WTC11 (cell line): Measurements from ENCODE around the gene MAPK12. TPM values are rescaled to one million over a fixed set of nuclear protein-coding genes. Genes with fewer than 3 reads are reported as not detected.

Experiments
- ATAC-seq: fragments of 200-7000 bp; cut with Tn5 transposase; 2 replicates; pipeline ENCODE4 v1.10.0; 2021; ENCODE audit warnings: mild to moderate bottlenecking, moderate library complexity
- CTCF ChIA-PET: fragments of 300-600 bp; sonication (Branson Sonifier 250); formaldehyde crosslinking; loops from one replicate; lab custom pipeline; 2021; ENCODE audit warnings: antibody characterized with exemption; lab: Charles Lee
- POLR2A ChIA-PET: fragments of 350-600 bp; sonication (Branson Sonifier 250); formaldehyde crosslinking; loops from one replicate; lab custom pipeline; 2021; ENCODE audit warnings: antibody characterized with exemption; lab: Charles Lee
- DNase-seq: peaks from one replicate; pipeline ENCODE4 v3.0.0; 2021; ENCODE audit warnings: low spot score
- H3K27ac Mint-ChIP-seq: 2 replicates; pipeline ENCODE4 v1.8.0; 2021; ENCODE audit warnings: mixed read lengths
- H3K27me3 Mint-ChIP-seq: 2 replicates; pipeline ENCODE4 v1.8.0; 2021; ENCODE audit warnings: low read depth, mild to moderate bottlenecking, moderate library complexity, mixed read lengths
- H3K36me3 Mint-ChIP-seq: 2 replicates; pipeline ENCODE4 v1.8.0; 2021; ENCODE audit warnings: mixed read lengths
- H3K4me1 Mint-ChIP-seq: 2 replicates; pipeline ENCODE4 v1.8.0; 2022; ENCODE audit warnings: mixed read lengths
- H3K4me3 Mint-ChIP-seq: 2 replicates; pipeline ENCODE4 v1.8.0; 2021; ENCODE audit warnings: mild to moderate bottlenecking, moderate library complexity, mixed read lengths
- H3K9me3 Mint-ChIP-seq: 2 replicates; pipeline ENCODE4 v1.8.0; 2021; ENCODE audit warnings: mixed read lengths
- AR ChIP-seq: fragments of 250-450 bp; sonication (Bioruptor Pico); IDR thresholded peaks from 2 replicates; pipeline ENCODE4 v1.9.0; 2021; ENCODE audit warnings: mild to moderate bottlenecking
- ATF2 ChIP-seq: sonication (generic); formaldehyde crosslinking; IDR thresholded peaks from 2 replicates; pipeline ENCODE4 v1.8.1; 2022; ENCODE audit warnings: low read depth, missing genetic modification reagents, borderline replicate concordance
- CTCF ChIP-seq: fragments of 200-600 bp; IDR thresholded peaks from 2 replicates; pipeline ENCODE4 v1.8.0; 2022; ENCODE audit warnings: antibody characterized with exemption
- E2F1 ChIP-seq: sonication (generic); formaldehyde crosslinking; IDR thresholded peaks from 2 replicates; pipeline ENCODE4 v1.8.0; 2022; ENCODE audit warnings: mild to moderate bottlenecking, missing genetic modification reagents
- ELF4 ChIP-seq: sonication (generic); formaldehyde crosslinking; IDR thresholded peaks from 2 replicates; pipeline ENCODE4 v1.8.1; 2022; ENCODE audit warnings: low read depth, mild to moderate bottlenecking, moderate library complexity, missing genetic modification reagents
- ESRRA ChIP-seq: sonication (generic); formaldehyde crosslinking; IDR thresholded peaks from 2 replicates; pipeline ENCODE4 v1.8.1; 2022; ENCODE audit warnings: mild to moderate bottlenecking, missing genetic modification reagents, borderline replicate concordance
- FOXK1 ChIP-seq: sonication (generic); formaldehyde crosslinking; IDR thresholded peaks from 2 replicates; pipeline ENCODE4 v1.8.0; 2022; ENCODE audit warnings: mild to moderate bottlenecking, moderate library complexity, missing genetic modification reagents
- GTF2I ChIP-seq: fragments of 250-450 bp; sonication (Bioruptor Pico); conservative IDR thresholded peaks from 2 replicates; pipeline ENCODE4 v1.4.0; 2021; ENCODE audit warnings: mild to moderate bottlenecking
- IRF1 ChIP-seq: sonication (generic); formaldehyde crosslinking; IDR thresholded peaks from 2 replicates; pipeline ENCODE4 v1.8.0; 2023; ENCODE audit warnings: missing genetic modification reagents
- MLX ChIP-seq: sonication (generic); formaldehyde crosslinking; IDR thresholded peaks from 2 replicates; pipeline ENCODE4 v1.8.1; 2023; ENCODE audit warnings: mild to moderate bottlenecking, missing genetic modification reagents, moderate library complexity
- NFYB ChIP-seq: sonication (generic); formaldehyde crosslinking; conservative IDR thresholded peaks from 2 replicates; pipeline ENCODE4 v1.8.0; 2022; ENCODE audit warnings: low read depth, missing genetic modification reagents
- SOX15 ChIP-seq: fragments of 250-450 bp; sonication (Bioruptor Pico); IDR thresholded peaks from 2 replicates; pipeline ENCODE4 v1.9.0; 2021; ENCODE audit warnings: mild to moderate bottlenecking
- SP1 ChIP-seq: sonication (generic); formaldehyde crosslinking; conservative IDR thresholded peaks from 2 replicates; pipeline ENCODE4 v1.8.1; 2022; ENCODE audit warnings: missing genetic modification reagents
- TP53 ChIP-seq: sonication (generic); formaldehyde crosslinking; IDR thresholded peaks from 2 replicates; pipeline ENCODE4 v1.8.1; 2023; ENCODE audit warnings: mild to moderate bottlenecking, missing genetic modification reagents
- USF2 ChIP-seq: sonication (generic); formaldehyde crosslinking; IDR thresholded peaks from 2 replicates; pipeline ENCODE4 v1.8.1; 2023; ENCODE audit warnings: mild to moderate bottlenecking, missing genetic modification reagents, moderate library complexity
- ZBTB21 ChIP-seq: sonication (generic); formaldehyde crosslinking; IDR thresholded peaks from 2 replicates; pipeline ENCODE4 v1.8.1; 2023; ENCODE audit warnings: mild to moderate bottlenecking, missing genetic modification reagents, borderline replicate concordance
- ZBTB43 ChIP-seq: sonication (generic); formaldehyde crosslinking; IDR thresholded peaks from 2 replicates; pipeline ENCODE4 v1.8.1; 2023; ENCODE audit warnings: mild to moderate bottlenecking, missing genetic modification reagents
- ZMAT4 ChIP-seq: fragments of 250-450 bp; sonication (Bioruptor Pico); IDR thresholded peaks from 2 replicates; pipeline ENCODE4 v1.9.0; 2021; ENCODE audit warnings: mild to moderate bottlenecking
- ZNF317 ChIP-seq: sonication (generic); formaldehyde crosslinking; IDR thresholded peaks from 2 replicates; pipeline ENCODE4 v1.8.1; 2023; ENCODE audit warnings: low read depth, mild to moderate bottlenecking, moderate library complexity, missing genetic modification reagents, borderline replicate concordance
- ZNF396 ChIP-seq: fragments of 250-450 bp; sonication (Bioruptor Pico); IDR thresholded peaks from 2 replicates; pipeline ENCODE4 v1.8.0; 2021; ENCODE audit warnings: mild to moderate bottlenecking, moderate library complexity, borderline replicate concordance
- total RNA-seq: library from RNA; stranded (reverse); gene quantifications from 3 replicates; pipeline ENCODE4 v1.2.3, GENCODE V29; 2021

MAPK12 gene
- total RNA-seq, 1 experiment from 2014 or later, result 31.0 TPM

GRCh38 chr22:50215297-50216054 is 46.0 kb downstream of the MAPK12 start:
- Mint-ChIP-seq H3K27ac (peak overlapping the region; percentile 67; the same call in 1 of the 2 replicates), H3K4me3 (no peak overlapping the region), H3K36me3 (peaks cover 49% of the 10 kb centered on the region), H3K4me1 (peaks cover 5% of the 10 kb centered on the region; the same call in 1 of the 2 replicates), H3K9me3 (no peaks in the 10 kb centered on the region), H3K27me3 (no peaks in the 10 kb centered on the region)
- no peak for ATAC-seq
- DNase-seq, result no peak
- CTCF ChIA-PET, result no interaction called here
- POLR2A ChIA-PET, result no interaction called here
- TF ChIP-seq ZBTB43 (no peak), ZBTB21 (no peak), ZNF317 (no peak), E2F1 (no peak), ELF4 (CRISPR knock-in tag) (no peak), TP53 (CRISPR knock-in tag) (no peak), NFYB (CRISPR knock-in tag) (no peak), CTCF (no peak), ESRRA (CRISPR knock-in tag) (no peak), GTF2I (no peak), ZNF396 (CRISPR knock-in tag) (no peak), FOXK1 (CRISPR knock-in tag) (no peak), MLX (CRISPR knock-in tag) (no peak), IRF1 (CRISPR knock-in tag) (no peak)

GRCh38 chr22:50213263-50213662 is 48.2 kb downstream of the MAPK12 start:
- CTCF ChIA-PET, result no interaction called here
- Mint-ChIP-seq H3K36me3 (peaks cover 55% of the 10 kb centered on the region), H3K9me3 (no peaks in the 10 kb centered on the region), H3K27me3 (no peaks in the 10 kb centered on the region), H3K4me3 (no peak overlapping the region), H3K4me1 (no peaks in the 10 kb centered on the region), H3K27ac (peak overlapping the region; percentile 32; the same call in 1 of the 2 replicates)
- ATAC-seq (no peak), DNase-seq (no peak)
- POLR2A ChIA-PET, result no interaction called here
- TF ChIP-seq SOX15 (CRISPR knock-in tag), result no peak
- TF ChIP-seq ATF2 (CRISPR knock-in tag), result no peak
- no peak for TF ChIP-seq AR (CRISPR knock-in tag)
- TF ChIP-seq SP1 (CRISPR knock-in tag), result no peak
- no peak for TF ChIP-seq GTF2I
- TF ChIP-seq ZMAT4 (CRISPR knock-in tag), result no peak
- no peak for TF ChIP-seq USF2
